A172 (cell line): ENCODE results near the gene NR1H3. TPM values are rescaled to one million over a fixed set of nuclear protein-coding genes. Genes with fewer than 3 reads are reported as not detected.
"Not testable (repeated sequence)": the region's sequence is repeated elsewhere in the genome, so short reads cannot be mapped to it uniquely, and the experiment has no call there.

Experiments
- DNase-seq: peaks from one replicate; pipeline ENCODE4 v3.0.0-alpha.2; 2015; ENCODE audit warnings: low spot score
- total RNA-seq: library from RNA; depleted of rRNA; stranded (reverse); fragments of >200 nt; shearing (Covaris generic); gene quantifications from 2 replicates; pipeline ENCODE4 v1.2.3, GENCODE V29; 2014; rRNA removed

The NR1H3 gene
- total RNA-seq, 1 experiment from 2014 or later, result 23.5 TPM

GRCh38 chr11:47306484-47306844, 48.7 kb downstream of the NR1H3 start:
- DNase-seq, result no peak

- DNase-seq, result no peak
Measured at GRCh38 chr11:47308050-47308823, 50.4 kb downstream of the NR1H3 start.

GRCh38 chr11:47314992-47315391, 57.2 kb downstream of the NR1H3 start:
- DNase-seq, result no peak

- DNase-seq, result not testable (repeated sequence)
Measured at GRCh38 chr11:47316501-47316900, 58.7 kb downstream of the NR1H3 start.

- DNase-seq, result no peak
Measured at GRCh38 chr11:47317064-47317828, 59.5 kb downstream of the NR1H3 start.

GRCh38 chr11:47318166-47318565, 60.4 kb downstream of the NR1H3 start:
- no peak for DNase-seq

Other genes with a start within 250 kb of the NR1H3 start
- gene ARFGAP2, start 81.1 kb upstream of the NR1H3 start, total RNA-seq, result 106 and 166 TPM in 2 replicates
- gene PACSIN3, start 71.6 kb upstream of the NR1H3 start, total RNA-seq, result 28.7 and 32.2 TPM in 2 replicates
- gene DDB2, start 43.0 kb upstream of the NR1H3 start, total RNA-seq, result 86.1 and 110 TPM in 2 replicates
- 24.6 and 29.9 TPM in 2 replicates for gene ACP2, start 9.2 kb upstream of the NR1H3 start, total RNA-seq
- gene MADD, start 12.1 kb downstream of the NR1H3 start, total RNA-seq, result 16.5 and 23.1 TPM in 2 replicates
- not detected in 2 replicates for gene MYBPC3, start 94.7 kb downstream of the NR1H3 start, total RNA-seq
- gene SPI1, start 120.6 kb downstream of the NR1H3 start, total RNA-seq, result 0.10 TPM in 1 of 2 replicates, not detected in the other
- gene SLC39A13, start 150.6 kb downstream of the NR1H3 start, total RNA-seq, result 103 and 108 TPM in 2 replicates
- gene PSMC3, start 168.4 kb downstream of the NR1H3 start, total RNA-seq, result 435 and 665 TPM in 2 replicates
- not detected in 2 replicates for gene RAPSN, start 191.1 kb downstream of the NR1H3 start, total RNA-seq